Erythroblast (primary cell): ENCODE data around the gene TNFAIP8L1.

Experiments used
- GATA1 ChIP-seq: IDR thresholded peaks from 2 replicates; pipeline ENCODE4 v1.6.1; 2011; ENCODE audit warnings: low read depth, mild to moderate bottlenecking, control low read depth, low read length, moderate library complexity
- POLR2A ChIP-seq: IDR thresholded peaks from 2 replicates; pipeline ENCODE4 v1.6.1; 2011; ENCODE audit warnings: mild to moderate bottlenecking, low read length

GRCh38 chr19:4704317-4704673 is 65.0 kb downstream of the TNFAIP8L1 start:
- TF ChIP-seq POLR2A (no peak), GATA1 (no peak)
